Activated effector memory CD4-positive, alpha-beta T cell treated with Interleukin-2 at 50 U/mL for 16 hours (primary cell): ENCODE data around the gene TAS2R5.
"Not testable (repeated sequence)": the region's sequence is repeated elsewhere in the genome, so short reads cannot be mapped to it uniquely, and the experiment has no call there.

Experiments
- DNase-seq: peaks from one replicate; pipeline ENCODE4 v3.0.0-alpha.2; 2020

TAS2R5 gene

GRCh38 chr7:141789917-141790316 lies at the start of gene TAS2R5:
Gene TAS2R5 (plus strand): TSS chr7:141790217. CDS start chr7:141790362, 145 bp downstream.
- DNase-seq = no peak

DNA sequence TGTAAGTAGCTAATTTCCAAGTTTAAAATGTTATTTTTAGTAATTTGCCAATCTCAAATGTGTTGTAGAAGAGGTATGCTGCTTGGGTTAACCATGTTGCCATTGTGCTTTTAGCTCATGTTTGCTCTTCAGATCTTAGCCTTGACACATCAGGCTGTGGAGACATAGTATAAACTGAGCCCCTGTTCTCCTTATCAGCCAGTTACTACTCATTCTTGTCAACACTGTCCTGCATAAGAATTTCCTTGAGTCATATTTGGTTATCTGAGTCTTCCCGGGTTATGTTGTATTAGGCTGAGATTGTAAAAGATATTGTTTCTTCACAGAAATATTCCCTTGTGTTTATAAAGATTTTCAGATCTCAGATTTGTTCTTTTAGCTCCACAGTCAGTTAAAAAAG lies 47.8 kb upstream of the TAS2R5 start:
- DNase-seq = no peak

- no peak for DNase-seq
Observed at GRCh38 chr7:141744131-141744530, 45.9 kb upstream of the TAS2R5 start.

GRCh38 chr7:141748396-141748795 lies 41.6 kb upstream of the TAS2R5 start:
- DNase-seq = no peak

DNA sequence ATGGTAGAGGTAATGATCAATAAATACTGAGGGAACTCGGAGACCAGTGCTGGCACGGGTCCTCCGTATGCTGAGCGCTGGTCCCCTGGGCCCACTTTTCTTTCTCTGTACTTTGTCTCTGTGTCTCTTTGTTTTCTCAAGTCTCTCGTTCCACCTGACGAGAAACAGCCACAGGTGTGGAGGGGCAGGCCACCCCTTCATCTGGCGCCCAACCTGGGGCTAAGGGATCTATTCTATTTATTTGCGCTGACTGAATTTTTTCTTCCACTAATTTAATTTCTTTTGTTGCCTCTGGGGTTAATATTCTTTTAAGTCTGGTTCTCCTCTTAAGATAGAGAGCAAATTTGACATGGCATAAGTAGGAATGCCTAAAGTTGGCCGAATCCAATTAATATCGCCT lies 38.1 kb upstream of the TAS2R5 start:
- DNase-seq = not testable (repeated sequence)

DNA sequence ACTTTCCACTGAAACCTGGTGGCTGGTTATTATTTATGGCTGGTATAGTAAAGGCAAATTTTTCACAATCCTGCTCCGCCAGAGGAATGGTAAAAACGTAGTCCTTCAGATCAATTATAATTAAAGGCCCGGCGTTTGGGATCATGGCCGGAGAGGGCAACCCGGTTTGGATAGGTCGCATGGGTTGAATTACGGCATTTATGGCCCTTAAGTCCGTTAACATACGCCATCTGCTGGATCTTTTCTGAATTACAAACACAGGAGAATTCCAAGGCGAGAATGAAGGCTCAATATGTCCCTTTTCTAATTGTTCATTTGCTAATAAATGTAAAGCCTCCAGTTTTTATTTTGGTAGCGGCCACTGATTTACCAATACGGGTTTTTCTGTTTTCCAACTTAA lies 37.4 kb upstream of the TAS2R5 start:
- DNase-seq = no peak

- DNase-seq = no peak
Observed at GRCh38 chr7:141754939-141755338, 35.1 kb upstream of the TAS2R5 start.

DNA sequence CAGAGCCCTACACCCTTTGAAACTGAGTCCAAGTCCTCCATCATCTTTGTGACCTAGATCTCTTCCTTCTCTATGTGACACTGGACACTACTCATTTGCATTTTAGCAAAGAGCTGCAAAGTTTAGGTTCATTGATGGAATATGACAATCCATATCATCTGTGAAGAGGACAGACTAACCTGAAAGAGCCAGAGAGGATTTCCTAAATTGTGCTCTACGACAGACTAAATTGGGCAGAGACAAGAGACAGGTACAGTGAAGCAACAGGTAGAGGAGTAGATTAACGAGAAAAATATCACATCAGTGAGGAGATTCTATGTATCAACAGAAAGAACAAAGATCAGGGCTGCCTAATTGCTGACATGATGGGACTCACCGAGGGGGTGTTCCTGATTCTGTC lies 26.2 kb upstream of the TAS2R5 start, which contains the start of gene TAS2R3:
Gene TAS2R3 (plus strand): TSS at position 301 of the 400 bp plus-strand sequence. CDS start 62 bp downstream, at position 363.
- no peak for DNase-seq

- not testable (repeated sequence) for DNase-seq
Observed at GRCh38 chr7:141770083-141770583, 19.9 kb upstream of the TAS2R5 start.

- no peak for DNase-seq
Observed at GRCh38 chr7:141776374-141776773, 13.6 kb upstream of the TAS2R5 start, which contains the start of gene TAS2R4. Gene TAS2R4 (plus strand): TSS chr7:141776674. CDS start chr7:141778489, 1,815 bp downstream.

DNA sequence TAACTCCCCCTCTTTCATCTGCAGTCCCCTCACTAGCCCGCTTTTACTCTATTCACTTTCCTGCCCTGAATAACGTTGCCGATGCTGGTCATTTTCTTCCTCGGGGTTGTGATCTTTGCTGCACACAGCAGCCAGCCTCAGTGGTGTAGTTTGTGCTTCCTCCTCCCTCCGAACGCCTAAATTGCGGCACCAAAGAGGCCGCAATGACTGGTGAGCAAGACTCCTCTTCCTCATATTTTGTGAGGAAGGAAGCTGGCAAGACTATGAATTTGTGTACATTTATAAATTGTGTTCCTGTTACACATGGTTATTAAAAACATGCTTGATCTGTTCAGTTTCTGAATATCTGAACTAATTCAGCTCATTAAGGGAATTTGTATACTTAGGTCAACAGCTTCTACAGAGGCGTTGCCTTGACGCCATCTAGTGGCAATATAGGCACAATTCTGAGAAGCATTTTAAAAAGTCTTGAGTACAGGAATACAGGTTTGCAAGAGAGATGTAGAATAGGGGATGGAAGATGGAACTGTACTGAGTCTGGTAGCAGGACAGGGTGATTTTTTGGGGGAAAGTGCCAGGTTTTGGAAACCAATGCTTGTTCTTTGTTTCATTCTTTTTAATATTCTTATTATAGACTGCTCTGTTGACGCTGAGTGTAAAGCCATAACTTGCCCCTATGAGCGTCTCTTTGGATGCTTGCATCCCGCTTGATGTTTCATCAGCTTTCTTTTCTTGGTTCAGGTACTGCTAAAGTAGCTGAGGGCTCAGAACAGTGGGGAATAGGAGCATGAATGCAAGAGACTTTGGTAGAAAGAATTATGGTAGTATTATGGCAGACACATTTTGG lies 4.1 kb upstream of the TAS2R5 start:
- DNase-seq = no peak

- no peak for DNase-seq
Observed at GRCh38 chr7:141788296-141788695, 1.7 kb upstream of the TAS2R5 start.

GRCh38 chr7:141792526-141792925 lies 2.5 kb downstream of the TAS2R5 start:
- no peak for DNase-seq

DNA sequence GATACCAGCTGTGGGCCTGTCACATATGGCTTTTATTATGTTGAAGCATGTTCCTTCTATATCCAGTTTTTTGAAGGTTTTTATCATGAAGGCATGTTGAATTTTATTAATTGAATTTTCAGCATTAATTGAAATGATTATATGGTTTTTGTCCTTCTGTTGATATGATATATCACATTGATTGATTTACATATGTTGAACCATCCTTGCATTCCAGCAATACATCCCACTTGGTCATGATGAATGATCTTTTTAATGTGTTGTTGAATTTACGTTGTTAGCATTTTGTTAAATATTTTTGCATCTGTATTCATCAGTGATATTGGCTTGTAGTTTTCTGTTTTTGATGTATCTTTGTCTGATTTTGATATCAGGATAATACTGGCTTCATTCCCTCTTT lies 30.1 kb downstream of the TAS2R5 start:
- DNase-seq = no peak

DNA sequence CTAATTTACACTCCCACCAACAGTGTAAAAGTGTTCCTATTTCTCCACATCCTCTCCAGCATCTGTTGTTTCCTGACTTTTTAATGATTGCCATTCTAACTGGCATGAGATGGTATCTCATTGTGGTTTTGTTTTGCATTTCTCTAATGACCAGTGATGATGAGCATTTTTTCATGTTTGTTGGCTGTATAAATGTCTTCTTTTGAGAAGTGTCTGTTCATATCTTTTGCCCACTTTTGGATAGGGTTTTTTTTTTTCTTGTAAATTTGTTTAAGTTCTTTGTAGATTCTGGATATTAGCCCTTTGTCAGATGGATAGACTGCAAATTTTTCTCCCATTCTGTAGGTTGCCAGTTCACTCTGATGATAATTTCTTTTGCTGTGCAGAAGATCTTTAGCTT lies 32.4 kb downstream of the TAS2R5 start:
- not testable (repeated sequence) for DNase-seq

DNA sequence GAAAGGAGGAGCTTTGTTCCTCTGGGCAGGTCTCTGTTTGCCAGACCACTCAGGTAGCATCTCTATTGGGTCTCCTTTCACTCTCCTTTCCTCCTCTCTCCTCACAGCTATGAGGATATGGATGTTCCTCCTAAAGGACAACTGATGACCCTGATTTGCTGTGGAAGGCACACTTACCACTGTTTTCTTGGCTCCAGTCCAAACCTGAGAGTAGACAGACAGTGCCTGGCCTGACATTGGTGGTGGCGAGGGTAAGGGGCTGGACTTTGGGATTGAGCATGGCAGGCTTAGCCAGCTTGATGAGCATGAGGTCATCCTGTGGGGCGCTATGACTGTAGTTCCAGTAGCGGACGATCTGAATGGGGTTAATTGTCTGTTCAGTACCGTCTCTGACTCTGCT lies 47.7 kb downstream of the TAS2R5 start:
- DNase-seq = no peak

GRCh38 chr7:141838581-141838980 lies 48.6 kb downstream of the TAS2R5 start:
- DNase-seq = no peak

DNA sequence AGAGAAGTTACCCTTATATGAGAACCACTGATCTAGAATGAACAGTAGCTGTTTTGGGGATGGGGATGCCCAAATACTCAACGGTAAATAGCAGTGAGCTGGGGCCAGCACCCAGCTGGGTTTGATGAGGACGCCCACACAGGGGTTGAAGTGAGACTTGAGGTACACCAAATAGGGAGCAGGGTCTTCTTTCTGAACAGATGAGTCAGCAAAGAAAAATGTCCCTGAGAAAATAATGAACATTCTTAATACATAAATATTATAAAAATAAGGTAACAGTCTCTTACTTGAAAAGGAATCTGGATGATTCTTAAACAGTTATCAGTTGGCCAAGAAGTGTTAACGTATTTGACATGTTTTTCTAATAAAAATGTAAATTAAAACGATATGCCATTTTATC lies 49.2 kb downstream of the TAS2R5 start:
- DNase-seq = no peak

- no peak for DNase-seq
Observed at GRCh38 chr7:141840708-141841107, 50.7 kb downstream of the TAS2R5 start.
